GM12875 (cell line): ENCODE data around the gene SHISAL2A.

ENCODE experiments used
- H3K4me3 ChIP-seq: one replicate; pipeline ENCODE4 v1.5.1; 2011; ENCODE audit warnings: low read depth, low read length, control low read depth
- CTCF ChIP-seq: IDR thresholded peaks from 2 replicates; pipeline ENCODE4 v1.5.1; 2011; ENCODE audit warnings: low read depth, mild to moderate bottlenecking, control low read depth, inconsistent platforms, low read length, moderate library complexity, borderline replicate concordance; ENCODE audit not compliant: insufficient read depth

Gene SHISAL2A

GRCh38 chr1:52601991-52602855, 30.7 kb upstream of the SHISAL2A start, which contains the start of gene GPX7:
Gene GPX7 (plus strand): TSS chr1:52602371. CDS start chr1:52602410, 39 bp downstream.
- H3K4me3 ChIP-seq = peak within 1 kb of the TSS; percentile 54
- TF ChIP-seq CTCF = no peak

- peak overlapping the region; percentile 54 for H3K4me3 ChIP-seq
- TF ChIP-seq CTCF = no peak
These were observed 29.9 kb upstream of the SHISAL2A start for GRCh38 chr1:52602856-52603600.

GRCh38 chr1:52603630-52604029, 29.3 kb upstream of the SHISAL2A start:
- no peak for TF ChIP-seq CTCF
- H3K4me3 ChIP-seq = no peak overlapping the region

- no peak overlapping the region for H3K4me3 ChIP-seq
- no peak for TF ChIP-seq CTCF
These were observed 28.8 kb upstream of the SHISAL2A start for GRCh38 chr1:52604063-52604770.

- no peak overlapping the region for H3K4me3 ChIP-seq
- TF ChIP-seq CTCF = no peak
These were observed 19.2 kb upstream of the SHISAL2A start for GRCh38 chr1:52613636-52614373.

GRCh38 chr1:52614671-52615070, 18.3 kb upstream of the SHISAL2A start:
- no peak for TF ChIP-seq CTCF
- no peak overlapping the region for H3K4me3 ChIP-seq
